H9 (cell line): ENCODE results near the gene TMEM255A. TPM values are rescaled to one million over a fixed set of nuclear protein-coding genes. Genes with fewer than 3 reads are reported as not detected.

Source experiments
- DNase-seq: peaks from one replicate; pipeline ENCODE4 v3.0.0-alpha.2; 2017
- H2AFZ ChIP-seq: one replicate; pipeline ENCODE4 v1.6.1; 2013; ENCODE audit warnings: mild to moderate bottlenecking, low read length, control low read depth, moderate library complexity
- H2AK5ac ChIP-seq: 2 replicates; pipeline ENCODE4 v1.6.1; 2013; ENCODE audit warnings: low read length, control low read depth, mixed read lengths; ENCODE audit not compliant: insufficient read length
- H2BK120ac ChIP-seq: one replicate; pipeline ENCODE4 v1.6.1; 2013; ENCODE audit warnings: low read depth, mild to moderate bottlenecking, low read length, control low read depth, inconsistent platforms; ENCODE audit not compliant: poor library complexity, severe bottlenecking
- H2BK12ac ChIP-seq: 2 replicates; pipeline ENCODE4 v1.6.1; 2013; ENCODE audit warnings: low read length, control low read depth, mixed read lengths, low read depth; ENCODE audit not compliant: insufficient read length
- H2BK15ac ChIP-seq: 2 replicates; pipeline ENCODE4 v1.6.1; 2013; ENCODE audit warnings: low read depth, low read length, control low read depth
- H2BK20ac ChIP-seq: one replicate; pipeline ENCODE4 v1.6.1; 2013; ENCODE audit warnings: low read depth, mild to moderate bottlenecking, low read length, control low read depth, inconsistent platforms; ENCODE audit not compliant: poor library complexity, severe bottlenecking
- H2BK5ac ChIP-seq: 2 replicates; pipeline ENCODE4 v1.6.1; 2013; ENCODE audit warnings: low read length, control low read depth, mixed read lengths; ENCODE audit not compliant: insufficient read length
- H3K14ac ChIP-seq: 2 replicates; pipeline ENCODE4 v1.6.1; 2013; ENCODE audit warnings: low read length, control low read depth; ENCODE audit not compliant: insufficient read depth
- H3K18ac ChIP-seq: 2 replicates; pipeline ENCODE4 v1.6.1; 2013; ENCODE audit warnings: low read depth, mild to moderate bottlenecking, mixed read lengths, low read length, control low read depth; ENCODE audit not compliant: insufficient read length
- H3K23ac ChIP-seq: 2 replicates; pipeline ENCODE4 v1.6.1; 2013; ENCODE audit warnings: low read length, control low read depth, mixed read lengths, low read depth; ENCODE audit not compliant: insufficient read length
- H3K23me2 ChIP-seq: 2 replicates; pipeline ENCODE4 v1.6.1; 2013; ENCODE audit warnings: low read depth, mild to moderate bottlenecking, mixed read lengths, low read length, control low read depth; ENCODE audit not compliant: insufficient read length, poor library complexity, severe bottlenecking
- H3K27ac ChIP-seq: 2 replicates; pipeline ENCODE4 v1.5.1; 2013; ENCODE audit warnings: low read length, control low read depth, mixed read lengths, low read depth; ENCODE audit not compliant: insufficient read length
- H3K27me3 ChIP-seq: 2 replicates; pipeline ENCODE4 v1.6.1; 2013; ENCODE audit warnings: low read length, control low read depth, inconsistent platforms; ENCODE audit not compliant: insufficient read depth
- H3K4ac ChIP-seq: 2 replicates; pipeline ENCODE4 v1.6.1; 2013; ENCODE audit warnings: low read depth, mild to moderate bottlenecking, control low read depth, inconsistent platforms, low read length, moderate library complexity
- H3K4me1 ChIP-seq: 2 replicates; pipeline ENCODE4 v1.6.1; 2013; ENCODE audit warnings: low read length, control low read depth, inconsistent platforms; ENCODE audit not compliant: insufficient read depth
- H3K4me2 ChIP-seq: 2 replicates; pipeline ENCODE4 v1.6.1; 2013; ENCODE audit warnings: low read length, control low read depth, mixed read lengths; ENCODE audit not compliant: insufficient read length, insufficient read depth
- H3K56ac ChIP-seq: 2 replicates; pipeline ENCODE4 v1.6.1; 2013; ENCODE audit warnings: low read depth, mild to moderate bottlenecking, mixed read lengths, low read length, control low read depth; ENCODE audit not compliant: insufficient read length
- H3K79me1 ChIP-seq: 2 replicates; pipeline ENCODE4 v1.6.1; 2013; ENCODE audit warnings: low read depth, mild to moderate bottlenecking, moderate library complexity, low read length, control low read depth, inconsistent platforms; ENCODE audit not compliant: insufficient read depth, poor library complexity, severe bottlenecking
- H3K79me2 ChIP-seq: 2 replicates; pipeline ENCODE4 v1.6.1; 2013; ENCODE audit warnings: low read length, control low read depth, inconsistent platforms; ENCODE audit not compliant: insufficient read depth
- H3K9ac ChIP-seq: 2 replicates; pipeline ENCODE4 v1.6.1; 2013; ENCODE audit warnings: low read length, control low read depth, mixed read lengths; ENCODE audit not compliant: insufficient read length; ENCODE audit errors: extremely low read depth
- H3K9me3 ChIP-seq: one replicate; pipeline ENCODE4 v1.6.1; 2013; ENCODE audit warnings: low read depth, low read length, inconsistent platforms; ENCODE audit not compliant: control insufficient read depth
- H3T11ph ChIP-seq: one replicate; pipeline ENCODE4 v1.6.1; 2013; ENCODE audit warnings: mild to moderate bottlenecking, low read length, control low read depth, inconsistent platforms
- H4K20me1 ChIP-seq: one replicate; pipeline ENCODE4 v1.6.1; 2013; ENCODE audit not compliant: control insufficient read depth, insufficient read length, insufficient read depth
- H4K5ac ChIP-seq: 2 replicates; pipeline ENCODE4 v1.6.1; 2013; ENCODE audit warnings: low read depth, mild to moderate bottlenecking, mixed read lengths, low read length, control low read depth; ENCODE audit not compliant: insufficient read length
- H4K8ac ChIP-seq: replicated peaks from 2 replicates; pipeline ENCODE4 v1.6.1; 2013; ENCODE audit warnings: low read length, control low read depth, mixed read lengths, low read depth; ENCODE audit not compliant: insufficient read length
- H4K91ac ChIP-seq: 2 replicates; pipeline ENCODE4 v1.6.1; 2013; ENCODE audit warnings: low read depth, mild to moderate bottlenecking, moderate library complexity, mixed read lengths, low read length, control low read depth; ENCODE audit not compliant: insufficient read length
- H3K27ac Mint-ChIP-seq, 3 experiments: 2 replicates in 2 of 3; 3 replicates in 1 of 3; pipeline ENCODE4 v1.8.0; 2020 to 2021; ENCODE audit warnings: mixed read lengths in 3 of 3, mild to moderate bottlenecking in 1 of 3, moderate library complexity in 1 of 3
- H3K27me3 Mint-ChIP-seq: 2 replicates; pipeline ENCODE4 v1.8.0; 2021; ENCODE audit warnings: low read depth, mild to moderate bottlenecking, moderate library complexity, mixed read lengths
- H3K36me3 Mint-ChIP-seq, 3 experiments: 2 replicates in 2 of 3; 3 replicates in 1 of 3; pipeline ENCODE4 v1.8.0; 2020 to 2021; ENCODE audit warnings: low read depth in 3 of 3, mixed read lengths in 3 of 3; ENCODE audit not compliant: insufficient read depth in 1 of 3
- H3K4me1 Mint-ChIP-seq, 2 experiments: 2 replicates each; pipeline ENCODE4 v1.8.0; 2020; ENCODE audit warnings: mixed read lengths in 2 of 2
- H3K4me3 Mint-ChIP-seq, 2 experiments: 2 replicates in 1 of 2; 3 replicates in 1 of 2; pipeline ENCODE4 v1.8.0; 2020 to 2021; ENCODE audit warnings: mild to moderate bottlenecking in 2 of 2, mixed read lengths in 2 of 2, moderate library complexity in 1 of 2
- H3K9me3 Mint-ChIP-seq, 2 experiments: 2 replicates in 1 of 2; 3 replicates in 1 of 2; pipeline ENCODE4 v1.8.0; 2020; ENCODE audit warnings: mild to moderate bottlenecking in 2 of 2, mixed read lengths in 2 of 2, moderate library complexity in 1 of 2
- CTCF ChIP-seq: fragments of 200-600 bp; sonication (generic); conservative IDR thresholded peaks from 3 replicates; pipeline ENCODE4 v1.8.0; 2021; ENCODE audit warnings: antibody characterized with exemption, mild to moderate bottlenecking
- total RNA-seq: library from RNA; stranded (reverse); gene quantifications from 2 replicates; pipeline ENCODE4 v1.2.1, GENCODE V29; 2021

The TMEM255A gene
- total RNA-seq, 1 experiment from 2014 or later = 0.77 TPM

GRCh38 chrX:120336899-120337298, 25.6 kb upstream of the TMEM255A start:
- H3K27me3 ChIP-seq = no peaks in the 10 kb centered on the region
- no peak overlapping the region for H3K9ac ChIP-seq
- peaks cover 18% of the 10 kb centered on the region in 2 experiments for H3K4me1 Mint-ChIP-seq
- no peaks in the 10 kb centered on the region for H4K20me1 ChIP-seq
- H4K5ac ChIP-seq = no peak overlapping the region
- no peak overlapping the region for H2AK5ac ChIP-seq
- H4K91ac ChIP-seq = no peak overlapping the region
- H2BK5ac ChIP-seq = no peak overlapping the region
- peaks cover 24% of the 10 kb centered on the region for H3K9me3 ChIP-seq
- no peak overlapping the region for H3K4ac ChIP-seq
- H3K4me1 ChIP-seq = no peaks in the 10 kb centered on the region
- H3T11ph ChIP-seq = no peak overlapping the region
- H4K8ac ChIP-seq = no peak overlapping the region
- no peaks in the 10 kb centered on the region for H3K79me1 ChIP-seq
- no peak overlapping the region for H3K27ac ChIP-seq
- H2AFZ ChIP-seq = no peak overlapping the region
- no peak overlapping the region for H3K27ac Mint-ChIP-seq
- H3K27me3 Mint-ChIP-seq = no peaks in the 10 kb centered on the region; the same call in 1 of the 2 replicates
- no peak overlapping the region for H3K14ac ChIP-seq
- no peak overlapping the region for H2BK20ac ChIP-seq
- no peak overlapping the region for H3K56ac ChIP-seq
- peaks cover 83 to 88% of the 10 kb centered on the region in 2 experiments for H3K9me3 Mint-ChIP-seq
- H3K23me2 ChIP-seq = no peaks in the 10 kb centered on the region
- peaks cover 11 to 45% (median 29%) of the 10 kb centered on the region in 3 experiments for H3K36me3 Mint-ChIP-seq
- no peak overlapping the region for H3K4me3 Mint-ChIP-seq
- H3K18ac ChIP-seq = no peak overlapping the region
- TF ChIP-seq CTCF = no peak
- H3K4me2 ChIP-seq = no peak overlapping the region
- H3K23ac ChIP-seq = no peak overlapping the region
- no peak overlapping the region for H2BK15ac ChIP-seq
- no peak overlapping the region for H2BK12ac ChIP-seq
- DNase-seq = no peak
- no peaks in the 10 kb centered on the region for H3K79me2 ChIP-seq
- no peak overlapping the region for H2BK120ac ChIP-seq
